Measurements from ENCODE around the gene PLEKHD1. TPM values are rescaled to one million over a fixed set of nuclear protein-coding genes. Genes with fewer than 3 reads are reported as not detected.

Gene PLEKHD1
- total RNA-seq, 1 experiment from 2014 or later: 0.15 TPM

DNA sequence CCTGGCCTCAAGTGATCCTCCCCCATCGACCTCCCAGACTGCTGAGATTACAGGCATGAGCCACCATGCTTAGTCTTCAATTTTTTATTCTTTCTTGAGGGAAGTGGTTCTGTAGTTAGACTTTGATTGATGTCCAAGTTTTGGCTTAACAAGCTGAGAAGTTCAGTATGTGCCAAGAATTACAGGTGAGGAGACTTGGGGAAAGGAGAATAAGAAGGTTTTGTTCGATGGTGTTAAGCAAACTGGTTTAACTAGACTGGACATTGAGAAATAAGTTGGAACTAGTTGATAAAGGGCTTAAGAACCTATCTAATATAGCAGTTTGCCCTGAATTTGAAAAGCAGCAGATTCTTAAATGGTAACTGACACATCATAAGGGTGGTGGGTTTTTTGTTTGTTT is 32.6 kb upstream of the PLEKHD1 start:
- H3K4me3 ChIP-seq (ENCODE audit: low read length): no peak overlapping the region
- no peaks in the 10 kb centered on the region for H3K4me1 ChIP-seq (ENCODE audit: insufficient read depth, low read length)
- no TSS peak for BruUV-seq (replicated peaks)
- no peak overlapping the region for H3K27ac ChIP-seq (ENCODE audit: low read length)
- intact Hi-C loops (cut with micrococcal nuclease): no loop called here
- peaks cover 24% of the 10 kb centered on the region for H3K36me3 ChIP-seq (ENCODE audit: low read depth, low read length)
- TF ChIP-seq EZH2phosphoT487 (IDR thresholded peaks at IDR 0.05; ENCODE audit: borderline replicate concordance, low read length) (no peak), EZH2 (IDR thresholded peaks at IDR 0.05; ENCODE audit: low read length, unreplicated experiment) (no peak)
- TF ChIP-seq, protein P1, sequence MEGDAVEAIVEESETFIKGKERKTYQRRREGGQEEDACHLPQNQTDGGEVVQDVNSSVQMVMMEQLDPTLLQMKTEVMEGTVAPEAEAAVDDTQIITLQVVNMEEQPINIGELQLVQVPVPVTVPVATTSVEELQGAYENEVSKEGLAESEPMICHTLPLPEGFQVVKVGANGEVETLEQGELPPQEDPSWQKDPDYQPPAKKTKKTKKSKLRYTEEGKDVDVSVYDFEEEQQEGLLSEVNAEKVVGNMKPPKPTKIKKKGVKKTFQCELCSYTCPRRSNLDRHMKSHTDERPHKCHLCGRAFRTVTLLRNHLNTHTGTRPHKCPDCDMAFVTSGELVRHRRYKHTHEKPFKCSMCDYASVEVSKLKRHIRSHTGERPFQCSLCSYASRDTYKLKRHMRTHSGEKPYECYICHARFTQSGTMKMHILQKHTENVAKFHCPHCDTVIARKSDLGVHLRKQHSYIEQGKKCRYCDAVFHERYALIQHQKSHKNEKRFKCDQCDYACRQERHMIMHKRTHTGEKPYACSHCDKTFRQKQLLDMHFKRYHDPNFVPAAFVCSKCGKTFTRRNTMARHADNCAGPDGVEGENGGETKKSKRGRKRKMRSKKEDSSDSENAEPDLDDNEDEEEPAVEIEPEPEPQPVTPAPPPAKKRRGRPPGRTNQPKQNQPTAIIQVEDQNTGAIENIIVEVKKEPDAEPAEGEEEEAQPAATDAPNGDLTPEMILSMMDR (conservative IDR thresholded peaks at IDR 0.05; ENCODE audit: low read depth, low read length): no peak
- peaks cover 4% of the 10 kb centered on the region; the same call in 1 of the 2 replicates for H4K20me1 ChIP-seq (ENCODE audit: low read length)
- no peak for ATAC-seq
- DNase-seq: peak; percentile 17
- H3K9me3 ChIP-seq (ENCODE audit: low read length): no peaks in the 10 kb centered on the region
- no peaks in the 10 kb centered on the region for H3K9me2 ChIP-seq (replicated peaks; ENCODE audit: low read length)
- ChIA-PET CTCF (no interaction called here), POLR2A (ENCODE audit: unreplicated experiment) (no interaction called here)
- H3K79me2 ChIP-seq (ENCODE audit: low read length): no peaks in the 10 kb centered on the region
- no peak overlapping the region for H3K9ac ChIP-seq (ENCODE audit: low read length)
- no peaks in the 10 kb centered on the region for H3K27me3 ChIP-seq (ENCODE audit: low read length)
- H3F3A ChIP-seq (ENCODE audit: low read length, unreplicated experiment): no peaks in the 10 kb centered on the region
- H2AFZ ChIP-seq (ENCODE audit: low read length): no peak overlapping the region
- H3K4me2 ChIP-seq (ENCODE audit: low read length): no peak overlapping the region

DNA sequence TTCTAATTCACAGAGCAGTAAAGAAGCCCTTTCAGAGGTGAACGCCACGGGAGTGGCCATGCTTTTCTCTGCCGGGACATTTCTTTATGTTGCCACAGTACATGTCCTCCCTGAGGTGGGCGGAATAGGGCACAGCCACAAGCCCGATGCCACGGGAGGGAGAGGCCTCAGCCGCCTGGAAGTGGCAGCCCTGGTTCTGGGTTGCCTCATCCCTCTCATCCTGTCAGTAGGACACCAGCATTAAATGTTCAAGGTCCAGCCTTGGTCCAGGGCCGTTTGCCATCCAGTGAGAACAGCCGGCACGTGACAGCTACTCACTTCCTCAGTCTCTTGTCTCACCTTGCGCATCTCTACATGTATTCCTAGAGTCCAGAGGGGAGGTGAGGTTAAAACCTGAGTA is 26.2 kb upstream of the PLEKHD1 start:
- H3K4me1 ChIP-seq (ENCODE audit: insufficient read depth, low read length): no peaks in the 10 kb centered on the region
- no peaks in the 10 kb centered on the region for H3K27me3 ChIP-seq (ENCODE audit: low read length)
- no peaks in the 10 kb centered on the region for H3K9me2 ChIP-seq (replicated peaks; ENCODE audit: low read length)
- POLR2A ChIA-PET (ENCODE audit: unreplicated experiment): interaction anchor here (1.1 kb wide), 1 partner anchor 308 kb away, joined by 3 read pairs; the partner anchor contains the start of gene SRSF5
- H2AFZ ChIP-seq (ENCODE audit: low read length): no peak overlapping the region
- intact Hi-C loops (cut with micrococcal nuclease): no loop called here
- H3K9me3 ChIP-seq (ENCODE audit: low read length): no peaks in the 10 kb centered on the region
- H3K4me3 ChIP-seq (ENCODE audit: low read length): no peak overlapping the region
- no peak for DNase-seq
- no peak for ATAC-seq
- BruUV-seq (replicated peaks): no TSS peak
- no peaks in the 10 kb centered on the region for H3K79me2 ChIP-seq (ENCODE audit: low read length)
- H4K20me1 ChIP-seq (ENCODE audit: low read length): 0 out of 2 replicates have a peak, but pooled peaks cover 6% of the 10 kb centered on the region
- no peak overlapping the region for H3K9ac ChIP-seq (ENCODE audit: low read length)
- no peak overlapping the region for H3K4me2 ChIP-seq (ENCODE audit: low read length)
- no peak for TF ChIP-seq EZH2phosphoT487 (IDR thresholded peaks at IDR 0.05; ENCODE audit: borderline replicate concordance, low read length)
- no peak for TF ChIP-seq EZH2 (IDR thresholded peaks at IDR 0.05; ENCODE audit: low read length, unreplicated experiment)
- TF ChIP-seq, protein P1 (conservative IDR thresholded peaks at IDR 0.05; ENCODE audit: low read depth, low read length): no peak
- H3F3A ChIP-seq (ENCODE audit: low read length, unreplicated experiment): peaks cover 6% of the 10 kb centered on the region
- peaks cover 37% of the 10 kb centered on the region for H3K36me3 ChIP-seq (ENCODE audit: low read depth, low read length)
- CTCF ChIA-PET: interaction anchor here (1.6 kb wide), 1 partner anchor 17 kb away, joined by 5 read pairs; no protein-coding TSS in a partner anchor
- no peak overlapping the region for H3K27ac ChIP-seq (ENCODE audit: low read length)

DNA sequence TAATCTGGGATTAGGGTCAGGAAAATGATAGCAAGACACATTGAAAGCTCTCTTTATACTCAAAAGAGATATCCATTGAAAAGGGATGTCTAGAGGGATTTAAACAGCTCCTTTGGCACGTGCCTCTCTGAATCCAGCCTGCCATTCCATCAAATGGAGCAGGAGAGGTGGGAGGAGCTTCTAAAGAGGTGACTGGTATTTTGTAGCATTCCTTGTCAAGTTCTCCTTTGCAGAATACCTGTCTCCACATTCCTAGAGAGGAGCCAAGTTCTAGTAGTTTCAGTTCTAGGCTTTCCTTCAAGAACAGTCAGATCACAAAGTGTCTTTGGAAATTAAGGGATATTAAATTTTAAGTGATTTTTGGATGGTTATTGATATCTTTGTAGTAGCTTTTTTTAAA is 25.4 kb upstream of the PLEKHD1 start:
- ChIA-PET CTCF (interaction anchor here (0.6 to 1.6 kb wide), 5 partner anchors 10 to 330 kb away, joined by 3 to 5 read pairs (median 4); no protein-coding TSS in a partner anchor), POLR2A (ENCODE audit: unreplicated experiment) (interaction anchor here (1.1 kb wide), 1 partner anchor 307 kb away, joined by 3 read pairs; the partner anchor contains the start of gene SRSF5)
- Histone ChIP-seq H3K9me3 (ENCODE audit: low read length) (no peaks in the 10 kb centered on the region), H3K9me2 (replicated peaks; ENCODE audit: low read length) (no peaks in the 10 kb centered on the region), H2AFZ (ENCODE audit: low read length) (no peak overlapping the region), H3K27ac (ENCODE audit: low read length) (no peak overlapping the region), H3F3A (ENCODE audit: low read length, unreplicated experiment) (peaks cover 6% of the 10 kb centered on the region), H3K4me2 (ENCODE audit: low read length) (no peak overlapping the region), H3K9ac (ENCODE audit: low read length) (no peak overlapping the region), H3K27me3 (ENCODE audit: low read length) (no peaks in the 10 kb centered on the region), H3K4me1 (ENCODE audit: insufficient read depth, low read length) (peaks cover 2% of the 10 kb centered on the region), H3K4me3 (ENCODE audit: low read length) (no peak overlapping the region), H3K79me2 (ENCODE audit: low read length) (no peaks in the 10 kb centered on the region), H3K36me3 (ENCODE audit: low read depth, low read length) (peaks cover 37% of the 10 kb centered on the region), H4K20me1 (ENCODE audit: low read length) (0 out of 2 replicates have a peak, but pooled peaks cover 6% of the 10 kb centered on the region)
- TF ChIP-seq EZH2phosphoT487 (IDR thresholded peaks at IDR 0.05; ENCODE audit: borderline replicate concordance, low read length) (no peak), EZH2 (IDR thresholded peaks at IDR 0.05; ENCODE audit: low read length, unreplicated experiment) (no peak)
- TF ChIP-seq, protein P1 (conservative IDR thresholded peaks at IDR 0.05; ENCODE audit: low read depth, low read length): no peak
- intact Hi-C loops (cut with micrococcal nuclease): no loop called here
- ATAC-seq (no peak), DNase-seq (no peak)
- BruUV-seq (replicated peaks): no TSS peak

All from PC-3 (cell line).